HG02759 (cell line): ENCODE results near the gene ALOXE3.
"Not testable (repeated sequence)": the region's sequence is repeated elsewhere in the genome, so short reads cannot be mapped to it uniquely, and the experiment has no call there.

ENCODE experiments used
- ATAC-seq: cut with Tn5 transposase; IDR thresholded peaks from one replicate; pipeline ENCODE4 v1.9.1; 2021; ENCODE audit warnings: mild to moderate bottlenecking, moderate library complexity; ENCODE audit not compliant: unreplicated experiment

ALOXE3 gene

DNA sequence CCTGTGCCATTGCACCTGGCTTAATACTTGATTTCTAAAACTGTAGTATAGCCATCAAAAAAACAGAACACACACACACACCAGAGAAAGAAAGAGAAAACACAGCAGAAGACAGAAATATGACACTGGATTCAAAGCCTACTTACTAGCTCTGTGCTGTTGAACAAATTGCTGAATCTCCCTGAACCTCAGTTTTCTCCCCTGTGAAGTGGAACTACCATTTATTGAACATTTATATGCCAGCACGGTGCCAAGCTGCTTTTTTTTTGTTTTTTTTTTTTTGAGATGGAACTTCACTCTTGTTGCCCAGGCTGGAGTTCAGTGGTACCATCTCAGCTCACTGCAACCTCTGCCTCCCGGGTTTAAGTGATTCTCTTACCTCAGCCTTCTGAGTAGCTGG lies 17.6 kb downstream of the ALOXE3 start:
- ATAC-seq: no peak

DNA sequence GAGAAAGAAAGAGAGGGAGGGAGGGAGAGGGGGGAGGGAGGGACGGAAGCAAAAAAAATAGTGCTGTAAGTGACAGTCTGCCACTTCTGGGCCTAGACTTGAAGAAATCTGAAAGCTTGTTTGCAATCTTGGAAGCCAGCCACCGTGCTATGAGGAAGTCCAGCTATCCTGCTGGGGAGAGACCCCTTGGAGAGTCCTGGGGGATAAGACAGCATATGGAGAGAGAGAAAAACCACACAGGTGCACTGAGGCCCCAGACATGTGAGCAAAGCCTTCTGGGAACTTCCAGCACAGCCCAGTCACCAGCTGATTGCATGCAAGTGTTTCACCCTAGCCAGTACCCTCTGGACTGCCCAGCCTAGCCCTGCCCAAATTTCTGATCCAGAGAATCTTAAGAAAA lies 18.2 kb downstream of the ALOXE3 start:
- ATAC-seq: no peak

DNA sequence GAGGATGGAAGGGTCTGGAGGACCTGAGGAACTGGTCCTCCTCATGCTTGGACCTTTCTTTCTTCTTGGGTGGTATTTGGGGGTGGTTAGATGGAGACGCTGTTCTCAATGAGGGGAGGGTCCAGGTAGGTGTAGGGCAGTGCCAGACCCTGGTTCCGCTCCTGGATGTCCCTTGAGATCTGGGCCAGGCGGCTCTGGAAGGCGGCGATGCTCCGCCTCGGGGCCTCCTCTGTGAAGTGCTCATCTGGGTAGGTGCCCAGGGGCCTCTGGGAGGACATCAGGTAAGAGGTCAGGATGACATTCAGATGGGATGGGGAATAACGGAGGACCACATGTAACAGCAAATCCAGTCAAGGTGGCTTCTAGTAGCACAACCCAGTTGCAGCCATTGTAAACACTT lies 21.8 kb downstream of the ALOXE3 start:
- ATAC-seq: no peak

DNA sequence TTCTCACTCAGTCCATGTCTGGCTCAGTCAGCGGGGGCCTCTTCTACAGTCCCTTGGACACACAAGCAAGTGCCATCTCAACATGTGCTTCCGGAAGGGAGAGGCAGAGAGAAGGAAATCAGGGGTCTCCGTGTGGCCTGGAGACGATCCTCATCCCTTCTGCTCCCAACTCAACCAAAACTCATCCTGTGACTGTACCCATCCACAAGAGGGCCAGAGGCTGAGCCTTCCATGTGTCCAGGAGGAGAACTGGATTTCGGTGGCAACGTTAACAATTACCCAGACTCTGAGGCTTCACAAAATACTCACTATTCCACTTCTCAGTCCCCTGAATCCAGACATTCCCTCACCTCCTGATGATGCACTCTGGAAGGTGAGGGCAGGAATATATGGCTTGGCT lies 23.0 kb downstream of the ALOXE3 start:
- ATAC-seq: no peak

DNA sequence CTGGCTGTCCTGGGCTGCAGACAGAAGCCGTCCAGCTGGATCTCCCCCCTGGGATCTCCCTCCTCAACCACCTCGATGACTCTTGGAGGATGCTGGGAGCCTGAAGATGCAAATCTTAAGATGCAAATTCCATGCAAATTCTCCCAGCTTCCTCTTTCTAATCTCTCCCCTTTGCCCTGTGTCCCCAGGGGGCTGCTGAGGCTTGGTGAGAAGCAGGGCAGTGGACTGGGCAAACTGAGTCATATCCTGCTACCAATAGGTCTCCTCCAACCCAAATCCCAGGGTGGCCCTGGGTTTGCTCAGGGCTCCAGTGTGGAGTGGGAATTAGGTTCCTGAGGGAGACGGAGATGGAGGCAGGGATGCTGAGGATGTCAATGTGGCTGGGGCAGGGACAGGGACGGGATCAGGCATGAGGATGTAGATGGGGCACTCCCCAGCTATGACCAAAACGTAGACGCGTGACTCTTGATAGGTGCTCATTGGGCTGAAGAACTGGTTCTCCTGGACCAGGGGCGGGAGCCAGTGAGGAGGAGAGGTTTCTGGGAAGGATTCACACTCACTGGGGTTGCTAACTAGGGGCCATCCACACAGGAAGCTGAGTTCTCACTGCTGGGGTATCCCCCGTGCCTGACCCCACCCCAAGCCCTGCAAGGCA lies 27.2 kb downstream of the ALOXE3 start:
- ATAC-seq: peak; percentile 67

DNA sequence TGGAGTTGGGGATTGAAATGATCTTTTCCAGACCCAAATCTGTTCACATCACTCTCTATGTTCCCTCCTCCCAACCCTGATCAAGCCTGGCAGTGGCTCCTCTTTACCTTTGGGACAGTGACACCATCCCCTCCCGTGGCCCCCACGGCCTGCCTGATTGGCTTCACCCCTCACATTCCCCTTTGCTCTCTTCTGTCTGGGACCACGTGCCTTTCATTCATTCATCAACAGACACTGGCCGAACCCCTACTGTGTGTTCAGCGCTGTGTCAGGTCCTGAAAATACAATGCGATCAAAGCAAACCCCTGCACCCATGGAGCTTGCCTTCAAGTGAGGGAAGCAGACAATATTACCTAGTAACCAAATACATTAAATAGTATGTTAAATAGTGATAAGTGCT lies 28.6 kb downstream of the ALOXE3 start:
- no peak for ATAC-seq

DNA sequence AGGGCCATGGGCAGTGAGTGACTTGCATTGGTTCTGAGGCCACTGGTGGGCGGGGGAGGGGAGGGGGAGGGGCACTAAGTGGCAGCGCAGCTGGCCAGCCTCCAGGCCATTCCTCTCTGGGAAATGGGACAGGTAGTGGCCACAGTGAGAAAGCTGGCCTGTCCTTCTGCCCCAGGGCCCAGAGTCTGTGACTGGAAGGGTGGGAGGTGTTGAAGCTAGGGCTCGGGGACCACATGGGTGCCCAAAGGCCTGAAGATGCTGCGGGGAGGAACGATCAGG lies 30.4 kb downstream of the ALOXE3 start:
- no peak for ATAC-seq

DNA sequence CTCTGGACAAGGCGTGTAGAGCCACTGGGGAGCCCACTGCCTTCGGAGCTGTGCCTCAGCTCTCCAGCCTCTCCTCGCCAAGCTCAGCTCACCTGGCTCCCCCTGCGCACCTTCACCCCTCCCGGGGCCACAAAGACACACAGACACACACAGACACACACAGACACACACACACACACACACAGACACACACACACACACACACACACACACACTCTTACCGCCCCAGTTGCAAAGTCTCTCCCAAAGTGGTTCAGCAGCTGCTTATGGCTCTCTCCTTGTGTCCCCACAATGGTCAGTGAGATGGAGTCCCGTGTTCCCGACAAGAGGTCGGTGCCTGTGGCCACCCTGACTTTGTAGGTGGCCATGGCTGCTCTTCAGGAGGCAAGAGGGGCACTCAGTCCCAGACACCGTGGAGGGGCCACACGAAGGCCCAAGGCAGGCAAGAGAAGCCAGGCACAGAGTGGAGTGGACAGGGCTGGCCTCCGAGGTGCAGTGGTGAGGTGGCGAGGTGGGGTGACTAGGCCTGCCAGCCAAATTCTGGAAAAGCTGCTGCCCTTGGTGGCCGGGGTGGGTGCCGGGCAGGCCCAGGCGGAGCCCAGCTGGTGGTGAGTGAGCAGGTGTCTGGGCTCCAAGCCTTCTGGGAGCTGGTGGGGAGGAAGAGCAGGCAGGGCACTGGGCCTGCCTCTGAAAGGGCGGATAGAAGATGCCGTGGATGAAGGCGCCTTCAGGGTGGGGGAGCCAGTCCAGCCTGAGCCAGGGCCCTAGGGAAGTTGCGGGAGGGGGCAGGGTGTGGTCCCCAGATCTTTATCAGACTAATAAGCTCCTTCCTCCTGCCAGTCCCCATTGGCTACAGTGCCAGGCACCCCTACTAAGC lies 31.0 kb downstream of the ALOXE3 start, which contains the start of gene ALOX12B:
Gene ALOX12B (minus strand): TSS at position 642 of the 877 bp plus-strand sequence. CDS start 274 bp downstream, at position 368.
- no peak for ATAC-seq

DNA sequence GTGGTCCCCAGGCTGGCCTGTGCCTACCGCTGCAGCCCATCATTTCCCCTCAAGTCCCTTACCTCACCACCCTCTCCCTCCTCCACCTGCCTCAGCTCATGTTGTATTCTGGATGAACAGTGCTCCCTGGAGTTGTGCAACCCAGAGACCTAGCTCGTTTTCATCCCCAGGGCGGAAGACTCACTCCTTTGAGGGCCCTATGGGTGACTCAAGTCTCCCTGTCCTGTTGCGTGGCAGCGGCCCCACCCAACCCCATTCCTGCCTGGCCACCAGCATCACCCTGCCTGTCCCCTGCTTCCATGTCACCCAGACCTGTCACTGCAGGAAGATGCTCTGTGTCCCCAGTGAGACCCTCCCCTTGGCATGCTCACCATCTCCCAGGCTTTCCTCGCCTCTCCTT lies 34.1 kb downstream of the ALOXE3 start:
- ATAC-seq: no peak

DNA sequence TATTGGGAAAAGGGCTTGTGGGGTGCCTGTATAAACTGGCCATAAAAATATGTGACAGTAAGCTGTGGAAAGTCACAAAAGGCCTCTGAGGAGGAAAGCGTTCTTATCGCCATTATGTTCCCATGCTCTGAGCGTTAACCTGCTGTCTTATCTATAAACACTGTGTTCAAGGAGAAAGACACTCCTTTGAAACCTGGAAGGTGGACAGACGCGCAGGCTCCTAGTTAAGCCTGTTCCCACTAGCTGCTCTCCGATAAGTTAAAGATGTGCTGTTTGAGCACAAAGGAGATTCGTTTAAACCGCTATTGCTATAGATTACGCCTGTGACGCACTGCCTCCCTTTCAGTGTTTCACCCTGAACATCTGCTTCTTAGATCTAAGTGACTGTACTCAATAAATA lies 36.0 kb downstream of the ALOXE3 start:
- no peak for ATAC-seq

DNA sequence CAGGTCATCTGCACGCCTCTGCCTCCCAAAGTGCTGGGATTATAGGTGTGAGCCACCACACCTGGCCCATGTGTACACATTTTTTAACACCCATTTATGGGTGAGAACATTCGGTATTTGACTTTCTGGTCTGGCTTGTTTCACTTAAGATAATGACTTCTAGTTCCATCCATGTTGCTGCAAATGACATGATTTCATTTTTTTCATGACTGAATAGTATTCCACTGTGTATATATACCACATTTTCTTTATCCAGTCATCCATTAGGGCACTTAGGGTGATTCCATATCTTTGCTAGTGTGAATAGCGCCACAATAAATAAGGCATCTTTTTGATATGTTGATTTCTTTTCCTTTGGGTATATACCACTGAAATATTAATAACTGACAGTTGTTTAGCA lies 36.4 kb downstream of the ALOXE3 start:
- no peak for ATAC-seq

DNA sequence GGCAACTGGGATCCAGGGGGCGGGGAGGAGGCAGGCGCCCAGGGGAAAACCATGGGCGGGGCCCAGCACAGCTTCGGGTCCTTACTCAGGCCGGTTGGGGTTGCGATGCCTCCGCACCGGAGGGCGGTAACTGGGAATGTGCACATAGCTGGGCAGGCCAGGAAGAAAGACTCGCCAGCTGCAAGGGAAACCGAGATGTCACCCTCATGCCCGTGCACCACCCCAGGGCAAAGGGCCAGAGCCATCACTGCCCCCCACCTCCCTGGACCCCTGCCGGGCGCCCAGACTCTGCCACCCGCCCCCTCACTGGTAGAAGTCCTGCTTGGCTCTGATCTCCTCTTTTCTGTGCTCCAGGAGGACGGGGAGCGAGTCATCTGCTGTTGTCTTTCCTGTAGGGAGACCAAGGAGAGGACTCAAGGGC lies 37.5 kb downstream of the ALOXE3 start:
- ATAC-seq: no peak

DNA sequence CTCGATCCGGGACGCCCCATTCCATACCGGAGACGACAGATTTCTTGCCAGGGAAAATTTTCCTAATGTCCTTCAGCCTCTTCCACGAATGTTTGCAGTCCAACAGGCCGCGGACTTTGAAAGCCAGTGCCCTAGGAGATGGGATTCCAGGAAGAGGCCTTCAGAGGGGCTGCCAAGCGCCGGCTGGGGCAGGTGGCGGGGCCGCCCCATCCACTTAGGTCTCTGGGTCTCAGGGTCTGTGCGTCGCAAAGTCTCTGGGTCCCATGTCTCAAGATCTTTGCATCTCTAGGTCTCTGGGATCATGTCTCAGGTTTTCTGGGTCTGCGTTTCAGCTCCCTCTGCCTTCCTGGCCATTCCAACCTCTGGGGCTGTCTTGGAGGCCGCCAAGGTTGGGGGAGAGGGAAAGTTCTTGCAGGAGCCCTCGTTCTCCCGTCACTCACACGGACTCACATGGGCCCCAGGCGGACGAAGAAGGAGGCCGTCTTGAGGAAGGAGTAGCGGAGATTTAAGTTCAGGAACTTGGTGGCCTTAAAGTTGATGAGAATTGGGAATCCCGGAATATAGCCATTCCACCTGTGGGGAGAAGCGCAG lies 38.0 kb downstream of the ALOXE3 start:
- ATAC-seq: no peak

DNA sequence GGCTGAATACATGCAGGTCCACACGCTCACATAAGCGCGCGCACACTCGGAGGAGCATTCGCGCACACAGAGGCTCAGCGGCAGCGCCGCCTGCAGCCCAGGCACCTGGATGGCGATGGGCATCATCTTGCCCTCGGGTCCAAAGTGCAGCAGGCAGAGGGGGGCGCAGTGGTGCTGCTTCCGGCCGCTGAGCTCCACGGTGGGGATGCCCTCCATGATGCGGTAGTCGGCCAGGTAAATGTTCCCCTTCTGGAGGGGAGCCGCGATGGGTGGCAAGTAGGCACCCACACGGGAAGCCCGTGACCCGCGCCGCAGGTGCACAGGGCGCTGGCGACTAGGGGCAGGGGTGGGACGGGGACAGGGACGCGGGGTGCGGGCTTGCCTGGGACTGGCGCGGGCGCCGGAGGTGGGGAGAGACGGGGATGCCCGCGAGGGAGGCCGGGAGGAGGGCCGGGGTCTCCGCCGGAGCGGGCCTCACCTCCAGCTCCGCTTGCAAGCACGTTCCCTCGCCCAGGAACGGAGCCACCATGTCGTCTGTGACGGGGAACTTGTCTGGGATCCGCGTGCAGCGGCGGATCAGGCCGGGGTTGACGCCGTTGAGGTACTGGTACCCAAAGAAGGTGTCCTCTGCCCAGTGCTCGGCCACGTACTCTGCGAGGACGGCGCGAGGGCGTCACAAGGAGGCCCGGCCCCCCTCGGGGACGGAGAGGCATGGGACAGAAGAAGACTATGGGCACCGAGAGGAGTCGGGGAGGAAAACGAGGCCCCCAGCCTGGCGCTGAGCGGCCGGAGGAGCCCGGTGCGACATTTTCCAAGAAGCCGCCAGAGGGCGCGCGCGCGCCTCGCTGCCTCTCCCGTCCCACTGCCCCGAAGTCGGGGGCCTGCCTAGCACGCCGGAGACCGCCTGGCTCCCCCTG lies 38.8 kb downstream of the ALOXE3 start:
- no peak for ATAC-seq

DNA sequence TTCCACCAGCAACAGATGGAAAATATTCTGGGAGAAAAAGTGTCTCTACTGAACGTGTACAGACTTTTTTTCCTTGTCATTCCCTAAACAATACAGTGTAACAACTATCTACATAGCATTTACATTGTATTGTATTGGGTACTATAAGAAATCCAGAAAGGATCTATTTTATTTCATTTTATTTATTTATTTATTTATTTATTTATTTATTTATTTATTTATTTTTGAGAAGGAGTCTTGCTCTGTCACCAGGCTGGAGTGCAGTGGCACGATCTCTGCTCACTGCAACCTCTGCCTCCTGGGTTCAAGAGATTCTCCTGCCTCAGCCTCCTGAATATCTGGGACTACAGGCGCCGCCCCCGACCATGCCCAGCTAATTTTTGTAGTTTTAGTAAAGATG lies 40.4 kb downstream of the ALOXE3 start:
- ATAC-seq: not testable (repeated sequence)

DNA sequence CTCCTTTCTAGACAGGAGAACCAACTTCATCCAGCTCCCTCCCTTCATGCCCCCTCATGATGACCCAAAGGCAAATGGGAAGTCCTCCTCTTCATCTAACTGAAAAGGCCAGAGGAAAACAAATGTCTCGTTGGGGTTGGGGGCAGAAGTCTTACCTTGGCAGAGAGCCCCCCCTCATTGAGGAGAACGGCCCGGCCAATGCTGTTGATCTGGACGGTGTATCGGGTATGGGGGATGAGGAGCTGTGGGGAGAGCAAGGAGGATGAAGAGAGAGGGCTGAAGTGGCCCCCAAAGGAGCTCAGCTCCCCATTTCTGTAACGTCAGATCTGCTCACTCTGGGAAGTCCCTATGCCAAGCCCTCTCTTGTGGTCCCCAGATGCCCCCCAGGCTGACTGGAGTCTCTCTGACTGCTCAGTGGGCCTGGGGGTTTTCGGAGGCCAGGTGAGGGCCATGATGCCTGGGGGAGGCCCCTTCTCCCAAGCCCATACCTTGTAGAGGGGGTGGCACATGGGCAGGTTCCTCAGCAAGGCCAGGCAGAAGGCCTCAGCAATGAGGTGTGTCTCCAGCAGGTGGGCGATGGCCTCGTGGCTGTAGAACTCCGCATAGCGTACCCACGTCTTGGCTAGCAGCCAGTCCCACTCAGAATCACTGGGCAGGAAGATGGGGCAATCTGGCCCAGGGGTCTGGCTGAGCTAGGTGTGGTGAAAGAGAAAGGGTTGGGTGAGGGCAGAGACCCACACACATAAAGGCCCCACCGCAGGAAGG lies 41.6 kb downstream of the ALOXE3 start:
- no peak for ATAC-seq

DNA sequence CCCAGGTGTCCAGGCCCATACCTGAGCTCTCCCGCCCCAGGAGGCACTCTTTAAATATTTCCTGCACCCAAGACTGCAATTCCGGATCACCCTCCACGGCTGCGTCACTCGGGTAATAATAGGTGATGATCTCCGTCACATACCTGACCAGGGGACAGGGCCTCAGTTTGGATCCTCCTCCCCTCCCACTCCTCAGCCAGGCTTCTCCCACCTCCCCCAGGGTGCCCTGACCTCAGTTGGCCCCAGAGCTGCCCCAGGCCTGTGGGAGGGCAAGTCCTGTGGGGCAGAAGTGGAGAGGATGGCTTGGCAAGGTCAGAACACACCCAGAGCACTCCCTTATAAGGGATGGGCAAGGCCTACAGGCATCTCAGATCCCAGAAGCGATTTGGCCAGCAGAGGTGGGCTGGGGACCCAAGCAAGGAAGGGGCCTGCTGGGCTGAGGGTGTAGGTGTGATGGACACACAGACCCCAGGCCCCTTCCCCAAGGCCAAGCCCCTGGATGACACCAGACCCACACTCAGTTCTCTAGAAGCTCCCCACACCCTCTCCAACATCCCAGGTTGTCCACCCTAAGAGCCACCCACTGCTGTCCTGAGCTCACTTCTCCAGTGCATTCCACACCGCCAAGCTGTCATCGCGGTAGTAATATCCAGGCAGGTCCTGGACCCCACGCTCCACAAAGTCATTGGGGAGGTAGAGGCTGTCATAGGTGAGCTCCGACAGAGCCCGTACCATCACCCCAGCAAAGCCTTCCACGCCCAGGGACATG lies 42.6 kb downstream of the ALOXE3 start:
- ATAC-seq: no peak

DNA sequence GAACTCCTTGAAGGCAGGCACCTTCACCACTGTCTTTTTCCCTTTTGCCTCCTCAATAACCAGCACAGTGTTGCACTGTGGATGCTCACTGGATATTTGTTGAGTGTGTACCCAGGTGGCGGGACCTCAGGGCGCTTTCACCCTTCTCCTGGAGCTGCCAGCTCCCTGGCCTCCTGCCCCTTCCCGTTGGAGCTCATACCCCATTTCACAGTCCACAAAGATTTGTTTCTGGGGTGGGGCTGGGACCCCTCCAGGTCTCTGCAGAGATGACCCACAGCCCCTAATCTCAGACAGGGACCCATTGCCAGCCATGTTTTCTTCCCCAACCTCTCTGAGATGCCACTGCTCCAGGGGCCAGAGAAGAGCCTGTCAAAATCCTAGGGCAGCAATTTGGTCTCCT lies 43.2 kb downstream of the ALOXE3 start:
- no peak for ATAC-seq

DNA sequence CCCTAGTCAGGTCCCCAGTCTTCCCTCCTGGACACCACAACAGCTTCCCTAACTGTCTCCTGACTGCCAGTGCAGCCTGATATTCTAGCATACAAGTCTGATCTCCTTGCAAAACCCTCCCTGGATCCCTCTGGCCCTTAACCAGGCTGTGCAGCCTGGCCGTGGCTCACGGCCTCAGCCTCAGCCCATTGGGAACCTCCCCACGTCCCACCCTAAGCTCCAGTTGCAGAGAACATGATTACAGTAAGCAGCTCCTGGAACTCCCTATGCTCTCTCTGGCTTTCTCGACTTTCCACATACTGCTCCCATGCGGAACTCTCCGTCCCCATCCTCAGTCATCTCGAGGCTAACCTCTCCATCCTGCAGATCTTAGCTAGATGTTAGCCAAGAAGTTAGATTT lies 43.8 kb downstream of the ALOXE3 start:
- no peak for ATAC-seq
